Esophagus mucosa (tissue), 1 donor: ENCODE results near the gene TRIM33. TPM values are rescaled to one million over a fixed set of nuclear protein-coding genes. Genes with fewer than 3 reads are reported as not detected.
A peak's percentile ranks its signal among the peaks of the same experiment; 100 is the strongest.

Experiments
- ATAC-seq: fragments of 200-7000 bp; cut with Tn5 transposase; one replicate; pipeline ENCODE4 v1.9.1; 2020
- total RNA-seq: library from RNA; stranded (reverse); gene quantifications from one replicate; pipeline ENCODE4 v1.2.4, GENCODE V29; 2023
- donor health status: DM: yes; HTN: yes; CAD: no.

TRIM33 gene
- total RNA-seq, 1 donor from 2014 or later, result 22.2 TPM

DNA sequence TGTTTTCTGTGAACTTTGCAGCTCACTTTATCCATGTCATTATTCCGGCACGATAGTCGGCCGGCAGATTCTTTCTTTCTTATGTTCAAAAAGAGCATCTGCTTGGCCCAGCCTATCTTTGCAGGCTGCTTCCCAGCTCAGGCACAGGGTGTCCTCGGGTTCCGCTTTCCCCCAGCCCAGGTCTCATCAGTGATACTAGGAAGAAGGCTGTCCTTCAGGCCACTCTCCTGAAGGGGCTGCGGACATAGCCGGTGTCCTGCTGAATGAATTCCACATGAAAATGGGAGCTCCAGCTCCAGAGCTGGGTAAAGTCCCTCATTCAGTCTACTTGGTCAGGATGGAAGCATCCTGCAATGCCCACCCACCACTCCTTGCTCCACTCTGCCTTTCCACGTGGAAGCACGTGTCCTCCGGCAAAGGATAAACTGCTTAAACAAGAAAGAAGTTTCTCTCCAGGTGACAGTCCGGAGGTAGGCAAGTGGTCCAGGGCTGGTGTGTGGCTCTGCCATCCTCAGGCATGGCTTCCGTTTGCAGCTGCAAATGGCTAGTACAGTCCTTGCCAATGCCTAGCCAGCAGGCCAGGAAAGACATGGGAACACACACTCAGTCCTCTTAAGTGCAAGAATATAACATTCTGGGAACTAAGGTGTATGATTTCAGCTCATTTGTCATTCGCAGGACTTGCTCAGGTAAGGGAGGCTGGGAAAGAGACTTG is 161.0 kb downstream of the TRIM33 start:
- ATAC-seq, result no peak

DNA sequence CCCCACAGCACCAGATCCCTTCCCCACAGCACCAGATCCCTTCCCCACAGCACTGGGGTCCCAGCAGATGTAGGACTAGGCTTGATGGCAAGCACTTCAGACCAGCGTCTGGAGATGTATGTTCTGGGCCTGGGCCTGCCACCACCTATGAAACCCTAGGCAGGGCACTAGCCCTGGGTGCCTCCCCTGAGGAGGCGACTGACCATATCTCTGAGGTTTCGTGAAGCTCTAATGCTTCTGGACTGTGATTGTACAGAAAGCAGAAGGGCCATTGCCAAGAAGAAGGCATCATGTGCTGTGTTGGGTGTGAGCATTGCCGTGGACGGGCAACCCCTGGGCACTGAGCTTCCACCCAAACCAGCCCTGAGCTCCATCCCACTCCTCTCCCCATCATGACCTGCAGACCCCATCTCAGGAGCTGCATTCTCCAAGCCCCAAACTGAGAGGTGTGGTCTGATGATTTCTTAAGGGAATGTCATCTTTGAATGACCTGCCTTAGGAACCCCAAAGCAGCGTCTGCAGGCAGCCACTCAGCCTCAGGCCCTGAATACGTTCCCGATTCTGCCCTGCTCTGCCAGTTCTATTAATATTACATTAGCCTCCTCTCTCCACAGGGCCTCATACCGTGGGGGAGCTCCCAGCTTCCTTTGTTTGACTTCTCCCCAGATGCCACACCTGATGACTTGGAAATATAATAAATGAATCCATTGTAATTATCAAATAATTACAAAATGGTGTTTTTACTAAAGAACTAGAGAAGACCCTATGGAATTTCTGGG is 163.4 kb downstream of the TRIM33 start:
- no peak for ATAC-seq

DNA sequence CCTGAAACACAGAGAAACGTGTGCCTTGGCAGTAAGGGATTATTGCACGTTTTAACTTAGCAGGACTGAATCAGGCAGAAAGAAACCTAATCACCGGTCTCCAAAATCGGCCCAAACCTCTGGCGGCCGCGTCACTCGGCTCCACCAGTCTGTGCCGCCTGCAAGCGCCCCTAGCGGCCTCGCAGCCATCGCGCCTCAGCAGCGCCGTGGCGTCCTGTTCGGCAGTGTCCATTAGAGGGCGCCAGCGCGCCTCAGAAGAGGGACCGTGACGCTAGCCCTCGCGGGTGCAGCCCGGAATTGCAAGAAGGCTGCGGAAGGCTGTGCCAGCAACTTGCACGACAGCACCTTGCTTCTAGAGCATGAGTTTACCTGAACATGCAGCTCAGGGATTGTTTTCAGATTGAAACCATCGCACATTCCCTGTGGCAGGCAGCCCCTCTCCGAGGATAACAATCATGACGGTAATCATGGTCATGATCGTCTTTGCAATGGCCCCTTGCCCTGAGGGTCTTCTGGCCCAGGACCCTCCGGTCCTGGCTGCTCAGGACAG is 164.4 kb downstream of the TRIM33 start:
- ATAC-seq, result peak; percentile 99

DNA sequence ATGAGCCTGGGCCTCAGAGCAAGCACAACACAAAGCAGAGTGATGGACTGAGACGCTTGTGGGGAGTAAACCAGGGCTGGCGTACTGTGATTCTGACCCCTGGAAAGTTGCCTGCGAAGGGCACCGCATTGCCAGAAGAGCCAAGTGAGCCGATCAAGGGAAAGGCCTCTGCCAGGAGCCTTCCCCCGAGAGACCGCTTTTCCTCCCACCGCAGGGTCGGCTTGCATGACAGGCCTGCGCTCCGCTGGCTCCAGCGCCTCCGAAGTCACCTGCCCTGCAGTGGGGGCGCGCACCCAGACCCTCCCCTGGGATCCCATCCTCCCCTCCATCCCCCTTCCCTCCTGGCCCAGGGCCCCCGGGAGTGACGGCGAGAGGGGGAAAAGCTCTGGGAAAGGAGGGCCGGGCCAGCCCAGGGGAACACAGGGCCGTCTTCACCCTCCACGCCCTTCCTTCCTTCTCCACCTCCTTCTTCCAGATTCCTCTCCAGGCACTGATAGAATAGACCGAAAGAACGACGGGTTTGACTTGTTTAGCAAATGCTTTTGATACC is 165.0 kb downstream of the TRIM33 start:
- ATAC-seq, result peak; percentile 47

DNA sequence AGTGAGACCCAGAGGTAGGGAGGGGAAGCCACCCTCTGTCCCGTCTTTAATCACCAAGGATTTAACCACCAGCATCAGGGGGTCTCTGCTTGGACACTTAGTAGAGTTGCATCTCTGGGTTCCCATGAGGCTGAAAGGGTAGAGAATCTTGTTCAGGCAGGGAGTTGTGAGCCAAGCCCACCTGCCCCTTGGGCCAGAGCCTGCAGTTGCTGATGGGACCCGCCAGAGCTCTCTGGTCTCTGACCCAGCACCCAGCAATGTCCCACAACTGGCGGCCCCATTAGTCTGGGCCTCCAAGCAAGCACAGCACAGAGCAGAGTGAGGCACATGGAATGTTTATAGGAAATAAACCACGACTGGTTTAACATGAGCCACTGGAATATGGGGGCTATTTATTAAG is 166.3 kb downstream of the TRIM33 start:
- no peak for ATAC-seq

Other genes with a start within 250 kb of the TRIM33 start
- 31.1 TPM for gene BCAS2, start 70.4 kb upstream of the TRIM33 start, total RNA-seq
- 41.4 TPM for gene DENND2C, start 158.8 kb upstream of the TRIM33 start, total RNA-seq
- not detected for gene AMPD1, start 184.3 kb upstream of the TRIM33 start, total RNA-seq
- 22.4 TPM for gene NRAS, start 205.6 kb upstream of the TRIM33 start, total RNA-seq
- 414 TPM for gene CSDE1, start 246.8 kb upstream of the TRIM33 start, total RNA-seq